Panc1 (cell line): ENCODE measurements around the gene VAPB. TPM values are rescaled to one million over a fixed set of nuclear protein-coding genes. Genes with fewer than 3 reads are reported as not detected.

ENCODE experiments used
- ATAC-seq: fragments of 200-7000 bp; cut with Tn5 transposase; 2 replicates; pipeline ENCODE4 v1.9.1; 2020; ENCODE audit warnings: mild to moderate bottlenecking, moderate library complexity
- BruUV-seq: library from RNA; stranded (reverse); fragments of 400-500 nt; replicated peaks from 2 replicates; lab custom pipeline; 2021; lab: Mats Ljungman, UMichigan
- CTCF ChIA-PET: fragments of 300-600 bp; sonication (Branson Sonifier 250); formaldehyde crosslinking; loops from one replicate; lab custom pipeline; 2022; ENCODE audit warnings: antibody characterized with exemption; lab: Charles Lee
- POLR2A ChIA-PET: fragments of 300-600 bp; sonication (Branson Sonifier 250); formaldehyde crosslinking; loops from one replicate; lab custom pipeline; 2022; ENCODE audit warnings: antibody characterized with exemption; lab: Charles Lee
- DNase-seq: peaks from one replicate; pipeline ENCODE4 v3.0.0-alpha.2; 2010; ENCODE audit warnings: low read depth, low spot score
- H3K27ac ChIP-seq: 2 replicates; pipeline ENCODE4 v1.5.1; 2011; ENCODE audit warnings: mild to moderate bottlenecking, low read length, inconsistent platforms
- H3K27me3 ChIP-seq: fragments of 200-500 bp; sonication (Bioruptor generic); 2 replicates; pipeline ENCODE4 v1.6.0; 2014; ENCODE audit warnings: low read length, inconsistent platforms; ENCODE audit not compliant: control insufficient read depth, insufficient read depth
- H3K36me3 ChIP-seq: fragments of 200-500 bp; sonication (Bioruptor generic); 2 replicates; pipeline ENCODE4 v1.5.1; 2014; ENCODE audit warnings: inconsistent platforms, mild to moderate bottlenecking, low read length, moderate library complexity; ENCODE audit not compliant: control insufficient read depth, insufficient read depth
- H3K4me1 ChIP-seq: 2 replicates; pipeline ENCODE4 v1.5.1; 2011; ENCODE audit warnings: inconsistent platforms, mild to moderate bottlenecking, low read length, moderate library complexity; ENCODE audit not compliant: control insufficient read depth, insufficient read depth
- H3K4me3 ChIP-seq, 2 experiments: 2 replicates each; pipeline ENCODE4 v1.5.1; 2011 to 2012; ENCODE audit warnings: low read depth in 2 of 2, low read length in 2 of 2, mild to moderate bottlenecking in 2 of 2, inconsistent platforms in 1 of 2, moderate library complexity in 1 of 2
- H3K9me3 ChIP-seq: fragments of 200-500 bp; sonication (Bioruptor generic); 2 replicates; pipeline ENCODE4 v1.5.1; 2014; ENCODE audit warnings: low read depth, mild to moderate bottlenecking, inconsistent platforms, low read length, moderate library complexity; ENCODE audit not compliant: control insufficient read depth, insufficient read depth
- CTCF ChIP-seq: fragments of 450-650 bp; IDR thresholded peaks from 2 replicates; pipeline ENCODE4 v1.5.1; 2017; ENCODE audit warnings: mild to moderate bottlenecking
- POLR2AphosphoS5 ChIP-seq: IDR thresholded peaks from 2 replicates; pipeline ENCODE4 v1.6.1; 2012; ENCODE audit warnings: mild to moderate bottlenecking, low read depth, low read length, moderate library complexity
- REST ChIP-seq, 2 experiments: IDR thresholded peaks; 2 replicates each; pipeline ENCODE4 v1.6.1; 2011 to 2012; ENCODE audit warnings: low read depth in 2 of 2, control low read depth in 1 of 2, low read length in 1 of 2, mild to moderate bottlenecking in 1 of 2, moderate library complexity in 1 of 2; ENCODE audit not compliant: insufficient read depth in 1 of 2
- SIN3A ChIP-seq: IDR thresholded peaks from 2 replicates; pipeline ENCODE4 v1.6.1; 2012; ENCODE audit warnings: low read depth, mild to moderate bottlenecking, low read length, moderate library complexity, borderline replicate concordance; ENCODE audit not compliant: insufficient read depth
- TCF7L2 ChIP-seq: IDR thresholded peaks from 2 replicates; pipeline ENCODE4 v1.6.1; 2011; ENCODE audit warnings: mild to moderate bottlenecking, low read depth, low read length, inconsistent platforms
- in situ Hi-C: cut with HindIII; loops from 2 replicates; pipeline ENCODE4 v1.10.0; 2016; ENCODE audit warnings: low sequenced_read_pairs, low pct_unique_long_range_greater_than_20kb
- intact Hi-C: fragments of 100-400 bp; cut with micrococcal nuclease; formaldehyde crosslinking; loops from one replicate; pipeline ENCODE4 v1.10.0; 2022; ENCODE audit not compliant: unreplicated experiment
- total RNA-seq: library from RNA; stranded (reverse); gene quantifications from one replicate; pipeline ENCODE4 v1.2.1, GENCODE V29; 2021; ENCODE audit not compliant: unreplicated experiment

Gene VAPB
- total RNA-seq, 1 experiment from 2014 or later: 50.9 TPM

- TF ChIP-seq POLR2AphosphoS5 (no peak), CTCF (no peak), TCF7L2 (no peak), SIN3A (no peak), REST (IDR thresholded peaks at IDR 0.05; ENCODE audit: insufficient read depth in 1 of 2, low read depth in 2 of 2, low read length in 1 of 2) (no peak)
- intact Hi-C loops: no loop called here
- CTCF ChIA-PET: no interaction called here
- ATAC-seq: no peak
- Histone ChIP-seq H3K36me3 (no peaks in the 10 kb centered on the region), H3K27ac (no peak overlapping the region), H3K9me3 (no peaks in the 10 kb centered on the region), H3K27me3 (no peaks in the 10 kb centered on the region), H3K4me1 (no peaks in the 10 kb centered on the region), H3K4me3 (no peak overlapping the region)
- POLR2A ChIA-PET: no interaction called here
- in situ Hi-C loops: no loop called here
- no TSS peak for BruUV-seq
- no peak for DNase-seq
These were observed 10.9 kb downstream of the VAPB start for GRCh38 chr20:58399926-58400325.

- in situ Hi-C loops (no loop called here), intact Hi-C loops (no loop called here)
- ChIA-PET CTCF (no interaction called here), POLR2A (no interaction called here)
- no TSS peak for BruUV-seq
- ATAC-seq: no peak
- Histone ChIP-seq H3K36me3 (no peaks in the 10 kb centered on the region), H3K9me3 (no peaks in the 10 kb centered on the region), H3K27ac (no peak overlapping the region), H3K27me3 (no peaks in the 10 kb centered on the region), H3K4me1 (no peaks in the 10 kb centered on the region), H3K4me3 (no peak overlapping the region)
- no peak for DNase-seq
- TF ChIP-seq POLR2AphosphoS5: no peak
- no peak for TF ChIP-seq TCF7L2
- no peak for TF ChIP-seq CTCF
- no peak for TF ChIP-seq REST (IDR thresholded peaks at IDR 0.05; ENCODE audit: insufficient read depth in 1 of 2, low read depth in 2 of 2, low read length in 1 of 2)
- no peak for TF ChIP-seq SIN3A
These were observed 12.1 kb downstream of the VAPB start for GRCh38 chr20:58401162-58401561.
